DND-41 (cell line): ENCODE measurements around the gene DNAH8.

Experiments used
- CTCF ChIP-seq: IDR thresholded peaks from 2 replicates; pipeline ENCODE4 v1.5.1; 2012; ENCODE audit warnings: borderline replicate concordance, low read length, moderate library complexity, mild to moderate bottlenecking; ENCODE audit not compliant: poor library complexity, severe bottlenecking; ENCODE audit errors: extremely low read depth
- EZH2 ChIP-seq: IDR thresholded peaks from 3 replicates; pipeline ENCODE4 v1.6.1; 2012; ENCODE audit warnings: borderline replicate concordance, low read depth, mild to moderate bottlenecking, moderate library complexity, low read length, inconsistent platforms; ENCODE audit not compliant: severe bottlenecking

GRCh38 chr6:39047434-39048327 lies 332.6 kb downstream of the DNAH8 start:
- no peak for TF ChIP-seq CTCF
- TF ChIP-seq EZH2 = no peak
